Glomerular visceral epithelial cell (primary cell): Measurements from ENCODE around the gene MMP24OS.

Experiments used
- DNase-seq: peaks from one replicate; pipeline ENCODE4 v3.0.0-alpha.2; 2016; ENCODE audit errors: extremely low spot score

MMP24OS gene

DNA sequence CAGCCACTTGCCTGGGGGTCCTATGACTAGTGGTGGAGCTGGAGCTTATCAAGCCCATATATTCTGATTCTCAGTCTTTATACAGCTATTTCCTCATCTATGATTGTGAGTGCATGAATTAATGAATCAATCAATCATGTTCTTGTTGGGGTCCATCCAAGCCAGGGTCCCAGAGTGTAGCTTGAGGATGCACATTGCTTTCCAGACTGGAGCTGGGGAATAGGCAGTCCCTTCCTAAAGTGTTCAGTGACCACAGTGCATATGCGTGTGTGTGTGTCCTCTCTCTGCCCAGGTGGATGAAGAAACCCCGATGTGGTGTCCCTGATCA, 26.3 kb downstream of the MMP24OS start:
- DNase-seq, result no peak

DNA sequence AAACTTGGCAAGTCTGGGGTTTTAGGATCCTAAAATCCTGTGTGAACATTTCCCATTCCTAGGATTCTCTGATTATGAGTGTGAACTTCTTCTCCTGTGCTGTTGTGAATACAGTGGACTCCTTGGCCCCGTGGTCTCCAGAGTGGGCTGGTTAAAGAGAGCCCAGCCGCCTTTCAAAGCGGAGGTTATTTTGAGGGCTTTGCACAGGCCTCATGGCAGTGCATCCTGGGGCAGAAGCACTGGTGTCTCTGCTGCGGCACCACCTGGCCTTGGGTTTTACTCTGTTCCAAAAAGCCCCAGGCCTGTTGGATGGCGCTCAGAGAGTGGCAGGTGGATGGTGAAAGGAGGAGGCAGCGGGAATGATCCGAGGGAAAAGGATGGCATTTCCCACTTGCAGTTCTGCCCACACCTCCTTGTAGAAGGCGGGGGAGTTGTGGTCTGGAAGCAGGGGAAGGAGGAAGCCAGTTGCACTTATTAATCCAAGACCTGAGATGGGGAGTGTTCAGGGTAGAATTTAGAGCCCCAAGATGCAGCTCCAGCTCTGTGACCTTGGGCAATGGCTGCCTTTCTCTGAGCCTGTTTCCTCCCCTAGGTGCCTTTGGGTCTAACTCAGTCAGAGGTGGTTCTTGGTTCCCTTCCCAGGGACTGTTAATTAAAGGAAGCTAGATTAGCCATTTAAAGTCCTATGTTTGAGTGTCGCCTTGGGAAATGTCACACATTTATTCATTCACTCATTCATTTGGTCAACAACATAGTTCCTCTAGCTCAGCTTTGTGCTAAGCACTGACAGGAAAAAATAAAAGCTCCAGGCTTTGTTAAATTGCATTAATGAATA, 29.1 kb downstream of the MMP24OS start:
- no peak for DNase-seq

DNA sequence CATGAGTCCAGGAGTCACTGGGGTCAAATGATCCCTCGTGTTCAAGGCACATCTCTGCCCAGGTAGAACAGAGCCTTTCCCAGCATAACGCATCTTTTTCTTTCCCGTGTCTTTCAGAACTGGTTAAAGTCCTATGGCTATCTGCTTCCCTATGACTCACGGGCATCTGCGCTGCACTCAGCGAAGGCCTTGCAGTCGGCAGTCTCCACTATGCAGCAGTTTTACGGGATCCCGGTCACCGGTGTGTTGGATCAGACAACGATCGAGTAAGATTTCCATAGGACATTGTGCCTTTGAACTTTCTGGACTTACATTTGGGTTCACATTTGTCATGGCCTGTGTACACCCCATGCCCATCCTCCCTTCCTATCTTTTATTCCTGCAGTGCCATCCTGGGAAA, 31.2 kb downstream of the MMP24OS start:
- no peak for DNase-seq

DNA sequence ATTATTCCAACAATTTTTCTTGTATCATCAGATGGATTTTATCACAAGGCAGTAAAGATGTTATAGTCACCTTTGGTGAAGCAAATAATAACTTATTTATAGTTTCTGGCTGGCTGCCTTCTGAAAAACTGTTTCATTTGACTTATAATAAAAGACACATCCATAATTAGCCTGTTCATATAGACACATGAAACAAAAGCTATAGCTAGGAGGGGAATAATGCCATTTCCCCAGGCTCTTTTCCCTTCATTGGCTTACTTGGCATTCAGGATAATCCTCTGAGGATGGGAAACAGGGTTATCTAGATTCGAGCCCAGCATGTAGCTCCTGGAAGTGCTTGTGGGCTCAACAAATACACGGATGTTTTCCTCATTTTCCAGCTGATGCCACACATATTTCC, 33.9 kb downstream of the MMP24OS start:
- DNase-seq, result no peak

DNA sequence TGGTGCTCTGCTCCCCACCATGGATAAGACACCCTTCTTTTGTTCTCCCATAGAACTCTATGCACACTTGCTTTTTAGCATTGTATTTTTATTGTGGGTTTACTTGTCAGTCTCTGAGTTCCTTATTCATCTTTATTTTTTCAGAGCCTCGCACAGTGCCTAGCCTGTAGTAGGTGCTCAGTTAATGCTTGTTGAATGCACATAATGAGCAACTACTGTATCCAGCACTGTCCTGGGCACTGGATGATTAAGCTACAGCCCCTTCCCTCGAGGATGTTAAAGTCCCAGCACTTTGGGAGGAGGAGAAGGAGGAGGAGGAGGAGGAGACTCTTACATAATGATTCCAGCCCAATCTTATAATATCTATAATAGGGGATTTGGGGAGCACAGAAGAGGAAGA, 34.6 kb downstream of the MMP24OS start:
- DNase-seq, result no peak

DNA sequence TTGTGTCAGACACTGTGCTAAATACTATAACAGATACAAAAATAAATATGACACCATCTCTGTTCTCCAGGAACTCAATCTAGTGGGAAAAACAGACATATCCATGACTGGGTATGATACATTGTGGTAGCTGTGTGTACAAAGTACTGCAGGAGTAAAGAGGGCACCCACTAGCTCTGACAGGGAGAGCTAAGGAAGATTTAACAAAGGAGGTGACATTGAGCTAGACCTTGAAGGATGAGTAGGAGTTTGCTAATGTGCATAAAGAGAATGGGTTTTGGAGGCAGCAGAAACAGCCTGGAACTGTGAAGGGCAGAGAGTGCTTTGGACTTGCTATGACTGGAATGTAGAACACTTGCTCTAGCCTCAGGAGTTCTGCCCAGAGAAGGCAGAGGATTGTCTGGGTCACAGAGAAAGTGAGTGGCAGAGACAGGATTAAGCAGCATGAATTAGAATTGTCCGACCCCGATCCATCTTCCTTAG, 37.1 kb downstream of the MMP24OS start:
- DNase-seq, result peak; percentile 27

DNA sequence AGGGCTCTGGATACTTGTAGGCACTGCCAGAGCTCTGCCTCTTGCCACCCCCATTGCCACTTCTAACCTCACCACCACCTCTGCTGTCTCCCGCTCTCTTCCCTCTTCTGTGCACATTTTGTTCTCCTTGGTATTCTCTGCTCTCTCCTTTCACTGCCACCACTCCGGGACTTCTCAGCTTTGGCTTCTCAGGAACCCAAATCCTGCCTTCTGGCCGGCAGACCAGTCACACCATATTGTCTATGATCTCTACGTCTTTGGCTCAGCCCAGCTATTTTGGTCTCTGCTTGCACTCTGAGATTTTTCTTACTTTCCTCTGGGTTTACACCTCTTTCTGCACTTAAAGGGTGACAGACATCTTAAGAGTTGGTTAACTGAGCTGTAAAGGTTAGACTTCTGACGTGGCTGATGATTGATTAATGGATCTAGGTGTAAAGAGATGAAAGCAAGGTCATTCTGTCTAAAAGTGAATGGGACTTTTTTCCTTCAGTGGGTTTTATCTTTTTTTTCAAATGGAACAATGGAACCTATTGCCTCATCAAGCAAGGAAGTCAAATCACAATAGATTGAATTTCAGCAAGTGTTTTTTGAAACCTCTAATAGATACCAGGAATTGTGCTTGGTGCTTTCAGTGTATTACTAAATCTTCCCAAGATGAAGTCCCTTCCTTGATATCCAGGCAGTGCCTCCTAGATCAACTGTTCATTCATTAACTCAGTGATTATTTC, 37.7 kb downstream of the MMP24OS start:
- DNase-seq, result no peak

DNA sequence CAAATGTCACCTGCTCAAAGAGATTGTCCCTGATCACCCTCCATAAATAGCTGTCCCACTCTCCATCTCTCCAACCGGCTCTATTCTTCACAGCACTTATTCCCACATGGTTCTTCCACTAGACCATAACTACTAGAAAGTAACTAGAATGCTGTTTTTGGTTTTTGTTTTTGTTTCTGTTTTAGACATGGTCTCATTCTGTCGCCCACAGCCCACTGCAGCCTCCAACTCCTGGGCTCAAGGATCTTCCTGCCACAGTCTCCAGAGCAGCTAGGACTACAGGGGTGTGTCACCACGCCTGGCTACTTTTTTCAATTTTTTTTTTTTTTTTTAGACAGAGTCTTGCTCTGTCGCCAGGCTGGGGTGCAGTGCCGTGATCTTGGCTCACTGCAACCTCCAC, 39.2 kb downstream of the MMP24OS start:
- no peak for DNase-seq

DNA sequence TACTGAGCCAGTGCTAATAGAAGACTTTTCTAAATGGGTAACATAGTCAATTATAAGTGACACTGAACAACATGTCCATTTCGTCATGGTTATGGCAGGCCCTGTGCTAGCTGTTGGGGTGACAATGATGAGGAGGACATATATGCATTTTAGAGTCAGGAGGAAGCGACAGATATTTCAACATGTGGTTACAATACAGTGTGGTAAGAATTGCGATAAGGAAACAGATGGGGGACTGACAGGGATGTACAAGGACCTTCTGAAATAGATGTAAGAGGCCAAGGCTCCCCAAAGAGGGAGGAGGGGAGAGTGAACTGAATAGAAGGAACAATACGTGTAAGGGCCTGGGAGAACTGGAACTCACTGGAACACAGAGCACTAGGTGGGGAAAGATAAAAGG, 39.8 kb downstream of the MMP24OS start:
- DNase-seq, result no peak

DNA sequence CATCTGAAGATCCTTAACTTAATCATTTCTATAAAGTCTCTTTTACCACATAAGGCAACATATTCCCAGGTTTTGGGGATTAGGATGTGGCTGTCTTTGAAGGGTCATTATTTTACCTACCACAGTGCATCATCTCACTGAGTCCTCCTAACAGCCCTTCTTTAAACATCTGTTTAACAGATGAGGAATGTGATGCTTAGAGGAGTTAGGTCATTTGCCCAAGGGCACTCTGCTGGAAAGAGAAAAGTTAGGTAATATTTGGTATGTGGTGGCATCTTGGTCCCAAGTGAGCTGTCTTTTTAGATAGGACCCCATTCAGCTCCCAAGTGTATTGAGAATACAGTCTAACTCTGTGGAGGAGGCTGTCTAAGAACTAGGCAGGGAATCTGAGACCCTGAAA, 40.4 kb downstream of the MMP24OS start:
- DNase-seq, result no peak

DNA sequence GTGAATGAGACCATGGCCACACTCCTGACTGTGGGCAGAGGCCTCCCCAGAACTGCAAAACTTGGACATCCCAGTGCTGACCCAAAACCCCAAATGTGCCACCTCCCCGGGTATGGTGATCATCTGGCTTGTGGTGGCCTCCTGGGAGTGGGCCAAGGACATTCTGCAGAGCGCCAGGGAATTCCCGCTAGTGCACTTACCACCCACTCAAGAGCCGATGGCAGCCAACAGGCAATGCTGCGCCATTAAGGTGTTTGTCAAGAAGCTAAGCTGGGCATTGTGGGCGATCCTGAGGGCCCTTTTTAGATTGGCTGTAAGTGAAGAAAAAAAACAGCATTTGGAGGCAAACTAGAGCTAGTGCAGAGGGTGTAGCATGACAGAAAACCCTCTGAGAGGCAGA, 42.0 kb downstream of the MMP24OS start:
- DNase-seq, result no peak

DNA sequence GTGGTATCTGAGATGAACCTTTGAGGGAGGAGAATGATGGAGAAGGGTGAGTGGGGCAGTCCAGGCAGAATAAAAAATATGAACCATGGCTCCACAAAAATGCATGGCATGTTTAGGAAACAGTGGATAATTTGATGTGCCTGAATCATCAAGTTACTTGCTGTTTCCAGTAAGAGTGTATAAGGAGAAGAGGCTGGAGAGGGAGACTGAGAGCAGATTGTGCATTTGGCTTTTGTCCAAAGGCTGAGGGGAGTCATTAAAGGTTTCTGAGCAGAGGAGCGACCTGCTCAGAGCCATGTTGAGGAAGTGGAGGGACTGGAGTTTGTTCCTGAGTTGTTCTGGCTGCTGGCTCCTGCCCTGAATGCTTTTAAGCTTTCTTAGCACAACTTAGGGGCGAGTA, 45.3 kb downstream of the MMP24OS start:
- peak; percentile 75 for DNase-seq

DNA sequence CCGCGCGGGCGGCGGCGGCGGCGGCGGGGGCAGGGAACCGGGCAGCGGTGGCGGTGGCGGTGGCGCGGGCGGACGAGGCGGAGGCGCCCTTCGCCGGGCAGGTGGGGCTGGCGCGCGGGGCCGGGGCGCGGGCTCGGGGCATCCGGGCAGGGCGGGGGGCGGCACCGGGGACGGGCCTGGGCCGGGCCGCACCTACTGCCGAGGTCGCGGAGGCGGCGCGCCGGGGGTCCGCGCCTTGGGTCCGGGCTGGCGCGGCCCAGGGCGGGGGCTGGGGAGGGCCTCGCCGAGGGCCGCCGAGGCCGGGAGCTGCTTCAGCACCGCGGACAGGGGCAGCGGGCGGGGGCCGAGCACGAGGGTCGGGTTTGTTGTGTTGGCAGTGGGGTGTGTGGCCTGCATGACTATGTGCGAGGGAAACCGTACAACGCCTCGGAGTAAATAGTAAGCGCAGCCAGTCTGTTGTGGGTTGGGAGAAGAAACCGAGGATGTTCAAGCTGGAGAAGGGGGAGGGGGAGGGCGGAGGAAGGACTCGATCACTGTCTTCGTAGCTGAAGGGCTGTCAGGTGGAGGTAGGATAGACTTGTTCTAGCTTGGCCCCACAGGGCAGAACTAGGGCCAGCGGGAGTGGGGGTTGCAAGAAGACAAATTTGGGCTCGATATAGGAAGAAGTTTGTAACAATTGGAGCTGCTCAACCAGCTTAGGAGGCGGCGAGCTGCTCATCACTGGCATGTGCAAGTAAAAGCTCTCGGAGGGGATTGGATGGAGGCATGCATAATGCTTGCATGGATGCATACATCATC, 50.8 kb downstream of the MMP24OS start:
- peak; percentile 67 for DNase-seq
